COLO829 (cell line): ENCODE data around the gene TAF4.
"Not testable (repeated sequence)": the region's sequence is repeated elsewhere in the genome, so short reads cannot be mapped to it uniquely, and the experiment has no call there.

Experiments
- DNase-seq: peaks from one replicate; pipeline ENCODE4 v3.0.0; 2012; ENCODE audit warnings: low spot score

Gene TAF4

GRCh38 chr20:61976644-61977418 lies 88.8 kb downstream of the TAF4 start:
- DNase-seq = no peak

DNA sequence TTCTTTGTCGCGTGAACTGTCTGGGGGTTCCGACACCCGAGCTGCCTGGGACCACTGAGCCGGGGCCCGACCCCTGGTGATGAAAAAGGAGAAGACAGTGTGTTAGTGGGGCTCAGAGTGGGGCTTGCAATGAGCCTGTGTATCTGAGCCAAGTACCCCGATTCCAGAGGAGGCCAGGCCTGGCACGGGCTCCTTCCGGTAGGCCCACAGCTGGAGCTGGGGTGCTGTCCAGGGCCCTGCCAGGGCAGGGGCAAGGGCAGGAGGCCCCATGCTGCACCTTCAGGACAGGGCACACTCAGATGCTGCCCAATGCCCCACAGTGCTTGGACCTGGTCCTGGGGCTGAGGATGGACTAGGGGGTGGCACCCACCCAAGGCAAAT lies 89.4 kb downstream of the TAF4 start:
- DNase-seq = no peak

DNA sequence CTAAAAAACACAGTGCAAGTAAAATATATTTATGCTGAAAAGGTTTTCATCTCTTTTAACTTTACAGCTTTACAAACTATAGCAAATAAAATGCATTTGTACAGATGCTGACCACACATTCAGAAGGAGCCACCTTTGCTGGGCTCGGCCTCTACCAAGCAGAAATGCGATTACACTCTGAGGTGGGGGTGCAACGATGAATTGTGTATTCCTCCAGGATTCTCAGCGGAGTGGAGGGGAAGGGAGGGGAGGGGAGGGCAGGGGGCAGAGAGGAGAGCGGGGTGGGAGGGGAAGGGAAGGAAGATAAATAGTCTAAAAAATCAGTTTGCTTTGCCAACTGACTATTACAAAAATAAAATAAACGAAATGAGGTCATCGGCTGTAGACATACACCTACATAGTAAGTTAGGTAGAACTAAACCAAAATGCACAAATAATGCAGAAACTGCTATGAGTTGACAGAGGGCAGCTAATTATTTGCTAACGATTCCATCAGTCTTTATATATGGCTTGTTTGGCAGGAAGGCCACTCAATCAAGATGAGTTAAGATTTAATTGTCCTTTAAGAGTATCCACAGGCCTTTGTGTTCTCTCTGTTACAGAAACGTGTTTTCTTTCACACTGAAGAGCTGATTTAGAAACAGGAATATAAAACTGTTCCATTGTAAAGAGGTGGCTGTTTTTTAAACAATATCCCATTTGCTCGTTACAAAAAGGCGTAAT lies 90.1 kb downstream of the TAF4 start:
- DNase-seq = no peak

GRCh38 chr20:61974357-61974665 lies 91.4 kb downstream of the TAF4 start:
- no peak for DNase-seq

GRCh38 chr20:61973515-61974356 lies 91.9 kb downstream of the TAF4 start:
- no peak for DNase-seq

GRCh38 chr20:61972636-61973508 lies 92.8 kb downstream of the TAF4 start:
- no peak for DNase-seq

DNA sequence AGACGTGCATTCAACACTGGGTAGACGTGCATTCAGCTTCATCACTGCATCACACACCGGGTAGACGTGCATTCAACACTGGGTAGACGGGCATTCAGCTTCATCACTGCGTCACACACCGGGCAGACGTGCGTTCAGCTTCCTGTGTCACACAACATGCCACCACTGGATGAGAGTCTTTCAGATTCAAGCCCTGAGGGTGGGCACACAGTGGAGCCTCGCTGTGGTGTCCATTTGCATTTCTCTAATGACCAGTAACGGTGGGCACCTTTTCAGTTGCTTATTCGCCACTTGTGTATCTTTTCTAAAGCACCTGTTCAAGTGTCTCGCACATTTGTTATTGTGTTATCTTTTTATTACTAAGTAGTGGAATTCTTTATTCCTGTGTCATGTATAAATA lies 94.1 kb downstream of the TAF4 start:
- DNase-seq = not testable (repeated sequence)

DNA sequence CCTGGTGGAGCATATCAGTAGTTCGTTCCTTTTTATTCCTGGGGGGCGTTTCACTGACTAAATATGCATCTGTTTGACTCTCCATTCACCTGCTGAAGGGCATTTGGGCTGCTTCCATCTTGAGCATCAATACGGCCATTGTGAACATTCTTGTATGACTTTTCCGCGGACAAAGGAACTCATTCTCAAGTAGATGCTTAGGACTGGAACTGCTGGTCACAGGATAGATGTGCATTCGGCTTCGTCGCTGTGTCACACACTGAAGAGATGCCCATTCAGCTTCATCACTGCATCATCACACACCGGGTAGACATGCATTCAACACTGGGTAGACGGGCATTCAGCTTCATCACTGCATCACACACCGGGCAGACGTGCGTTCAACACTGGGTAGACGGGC lies 95.3 kb downstream of the TAF4 start:
- DNase-seq = peak; percentile 93

DNA sequence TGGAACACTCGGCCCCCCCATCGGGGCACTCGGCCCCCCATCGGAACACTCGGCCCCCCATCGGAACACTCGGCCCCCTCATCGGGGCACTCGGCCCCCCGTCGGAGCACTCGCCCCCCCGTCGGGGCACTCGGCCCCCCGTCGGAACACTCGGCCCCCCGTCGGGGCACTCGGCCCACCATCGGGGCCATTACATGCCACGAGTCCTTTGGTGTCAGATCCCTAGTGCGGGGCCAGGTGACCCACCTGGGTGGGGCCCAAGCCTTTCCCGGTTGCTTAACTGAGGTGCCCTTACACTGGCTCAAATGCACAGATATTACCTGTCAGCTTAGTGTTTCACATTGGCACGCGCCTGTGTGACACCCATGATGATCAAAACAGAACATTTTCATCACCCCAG lies 95.9 kb downstream of the TAF4 start:
- no peak for DNase-seq

DNA sequence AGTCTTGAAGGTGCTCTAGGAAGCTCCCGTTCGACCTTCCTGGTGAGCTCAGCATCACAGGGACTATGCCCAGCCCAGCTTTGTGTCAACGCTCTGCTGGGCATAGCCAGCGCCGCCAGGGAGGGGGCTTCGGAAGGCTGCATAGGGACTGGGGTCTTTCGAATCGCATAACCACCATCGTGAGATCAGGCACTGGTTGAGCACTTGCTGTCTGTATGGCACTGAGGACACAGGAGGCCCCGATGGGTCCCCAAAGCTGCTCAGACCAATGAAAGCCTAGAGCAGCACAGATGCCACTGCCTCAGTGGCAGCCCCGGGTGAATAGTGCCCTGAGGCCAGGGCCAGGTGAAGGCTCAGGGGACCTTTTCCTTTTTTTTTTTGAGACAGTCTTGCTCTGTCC lies 96.7 kb downstream of the TAF4 start:
- DNase-seq = no peak

GRCh38 chr20:61968036-61968810 lies 97.5 kb downstream of the TAF4 start:
- DNase-seq = no peak

DNA sequence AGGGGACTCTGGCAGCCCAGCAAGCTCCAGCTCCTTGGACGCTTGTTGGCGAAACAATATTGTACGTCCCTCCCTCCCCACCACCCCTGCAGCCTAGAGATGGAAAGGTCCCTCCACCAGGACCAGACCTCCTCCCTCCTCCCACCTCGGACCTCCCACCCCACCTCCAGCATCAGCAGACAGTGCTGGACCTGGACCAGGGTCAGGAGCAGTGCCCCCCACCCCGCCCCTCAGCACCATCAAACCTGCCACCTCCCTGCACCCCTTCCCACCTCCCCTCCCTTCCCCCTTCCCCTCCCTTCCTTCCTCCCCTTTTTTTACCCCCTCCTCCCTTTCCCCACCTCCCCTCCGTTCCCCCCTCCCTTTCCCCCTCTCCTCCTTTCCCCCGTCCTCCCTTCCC lies 98.4 kb downstream of the TAF4 start:
- DNase-seq = no peak

- DNase-seq = no peak
Observed at GRCh38 chr20:61966492-61967244, 99.0 kb downstream of the TAF4 start.

DNA sequence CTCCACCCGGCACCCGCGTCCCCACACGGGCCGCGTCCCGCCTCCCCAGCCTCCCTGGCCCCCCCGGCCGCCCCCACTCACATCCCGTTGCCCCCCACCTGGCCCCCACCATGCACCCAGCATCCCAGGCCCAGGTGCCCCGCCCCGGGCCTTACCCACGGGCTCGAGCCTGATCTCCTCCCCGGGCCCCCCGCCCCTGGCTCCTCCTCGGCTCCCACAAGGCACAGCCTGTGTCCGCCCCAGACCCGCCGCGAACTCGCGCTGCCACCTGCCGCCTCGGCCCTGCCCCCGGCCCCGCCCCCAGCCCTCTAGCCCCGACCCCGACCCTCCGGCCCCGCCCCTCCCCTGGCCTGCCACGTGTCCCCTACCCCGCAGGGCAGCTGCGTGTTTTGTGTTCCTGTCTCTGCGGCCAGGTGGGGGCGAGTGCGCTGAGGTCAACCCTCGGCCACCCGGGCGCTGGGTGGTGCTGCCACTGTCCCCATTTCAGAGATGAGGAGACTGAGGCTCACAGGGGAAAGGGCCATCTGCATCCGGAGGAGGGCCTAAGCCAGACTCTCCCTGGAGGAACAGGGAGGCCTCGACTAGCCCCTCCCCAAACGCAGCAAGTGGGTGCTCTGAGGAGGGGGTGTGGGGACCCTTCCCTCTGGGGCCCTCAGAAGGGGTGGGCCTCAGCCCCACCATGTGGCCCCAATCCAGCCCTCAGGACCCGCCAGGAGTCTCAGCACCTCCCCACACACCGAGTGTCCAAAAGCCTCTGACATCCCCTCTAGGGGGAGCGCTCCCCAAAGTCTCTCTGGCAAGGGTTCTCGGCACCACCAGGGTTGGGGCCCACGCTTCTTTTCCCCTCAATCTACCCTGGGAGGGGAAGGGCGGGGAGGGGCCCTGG lies 99.8 kb downstream of the TAF4 start:
- DNase-seq = no peak

DNA sequence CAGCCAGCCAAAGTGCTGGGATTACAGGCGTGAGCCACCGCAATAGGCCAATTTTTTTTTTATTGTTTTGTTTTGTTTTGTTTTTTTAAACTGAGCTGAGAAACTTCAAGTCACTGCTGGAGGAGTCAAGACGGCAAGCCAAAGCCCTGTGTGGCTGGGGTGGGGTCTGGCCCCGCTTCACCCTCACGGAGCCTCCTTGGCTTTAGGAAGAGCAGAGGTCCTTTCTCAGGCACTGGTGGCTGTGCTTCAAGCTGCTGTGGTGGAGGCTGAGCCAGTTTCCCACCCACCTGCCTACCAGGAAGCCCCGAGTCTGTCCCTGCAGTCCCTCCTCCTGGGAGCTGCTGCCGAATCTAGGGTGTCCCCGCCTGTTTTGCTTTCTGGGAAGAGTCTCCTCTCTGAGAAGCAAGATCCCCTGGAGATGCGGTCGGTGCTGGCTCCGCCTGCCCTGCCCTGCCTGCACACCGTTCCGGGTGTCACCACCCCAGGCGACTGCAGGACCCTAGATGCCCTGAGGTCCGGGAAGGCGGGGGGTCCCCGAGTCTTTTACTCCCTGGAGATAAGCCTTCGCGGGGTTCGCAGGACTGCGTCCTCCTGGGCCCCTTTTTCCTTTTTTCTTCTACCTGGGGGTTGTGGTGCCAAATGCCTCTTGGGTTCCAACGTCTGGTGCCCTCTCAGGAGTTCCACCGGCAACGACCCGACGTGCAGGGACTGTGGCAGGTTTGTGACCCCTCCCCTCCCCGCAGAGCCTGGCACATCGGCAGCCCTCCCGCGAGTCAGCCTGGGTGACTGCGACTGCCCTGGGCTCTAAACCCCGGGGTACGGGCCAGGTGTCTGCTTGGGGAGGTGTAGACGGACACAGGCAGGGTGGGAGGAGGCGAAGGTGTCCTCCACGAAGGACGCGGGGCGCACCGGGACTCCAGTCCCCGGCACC lies 100.7 kb downstream of the TAF4 start:
- no peak for DNase-seq

DNA sequence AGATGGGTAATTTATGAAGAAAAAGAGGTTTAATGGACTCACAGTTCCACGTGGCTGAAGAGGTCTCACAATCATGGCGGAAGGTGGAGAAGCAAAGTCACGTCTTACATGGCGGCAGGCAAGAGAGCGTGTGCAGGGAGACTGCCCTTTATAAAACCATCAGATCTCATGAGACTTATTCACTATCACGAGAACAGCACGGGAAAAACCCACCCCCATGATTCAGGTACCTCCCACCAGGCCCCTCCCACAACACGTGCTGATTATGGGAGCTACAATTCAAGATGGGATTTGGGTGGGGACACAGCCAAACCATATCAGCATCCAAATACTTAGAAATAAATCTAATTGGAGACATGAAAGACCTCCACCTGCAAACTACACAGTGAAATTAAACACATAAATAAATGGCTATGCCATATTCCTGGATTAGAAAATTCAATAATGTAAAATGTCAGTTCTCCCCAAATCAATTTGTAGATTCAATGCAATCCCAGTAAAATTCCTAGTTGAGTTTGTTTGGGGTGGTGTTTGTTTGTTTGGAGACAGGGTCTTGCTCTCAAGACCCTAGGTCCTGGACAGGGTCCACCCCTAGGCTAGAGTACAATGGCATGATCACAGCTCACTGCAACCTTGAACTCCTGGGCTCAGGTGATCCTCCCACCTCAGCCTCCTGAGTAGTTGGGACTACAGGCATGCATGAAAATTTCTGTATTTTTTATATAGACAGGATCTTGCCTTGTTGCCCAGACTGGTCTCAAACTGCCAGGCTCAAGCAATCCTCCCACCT lies 101.6 kb downstream of the TAF4 start:
- no peak for DNase-seq

- DNase-seq = no peak
Observed at GRCh38 chr20:61963149-61963548, 102.5 kb downstream of the TAF4 start.
